NCI-H2196 treated with DMSO at 0.1 percent for 48 hours (cell line): ENCODE measurements around the gene SMARCAL1.
"Not testable (repeated sequence)": the region's sequence is repeated elsewhere in the genome, so short reads cannot be mapped to it uniquely, and the experiment has no call there.

Experiments used
- DNase-seq: peaks from one replicate; lab custom pipeline; 2025; ENCODE audit not compliant: unreplicated experiment; lab: John Stamatoyannopoulos, UW

SMARCAL1 gene

GRCh38 chr2:216499641-216500218 lies 87.4 kb downstream of the SMARCAL1 start:
- DNase-seq = no peak

GRCh38 chr2:216500572-216500971 lies 88.3 kb downstream of the SMARCAL1 start:
- no peak for DNase-seq

- no peak for DNase-seq
Observed at GRCh38 chr2:216501854-216502253, 89.6 kb downstream of the SMARCAL1 start.

- DNase-seq = no peak
Observed at GRCh38 chr2:216502381-216503158, 90.3 kb downstream of the SMARCAL1 start.

- no peak for DNase-seq
Observed at GRCh38 chr2:216503159-216503629, 90.9 kb downstream of the SMARCAL1 start.

- no peak for DNase-seq
Observed at GRCh38 chr2:216503697-216504375, 91.6 kb downstream of the SMARCAL1 start.

GRCh38 chr2:216504376-216504762 lies 92.1 kb downstream of the SMARCAL1 start:
- DNase-seq = no peak

GRCh38 chr2:216505133-216506106 lies 93.1 kb downstream of the SMARCAL1 start:
- no peak for DNase-seq

GRCh38 chr2:216507220-216508160 lies 95.2 kb downstream of the SMARCAL1 start:
- no peak for DNase-seq

- DNase-seq = no peak
Observed at GRCh38 chr2:216508229-216508628, 95.9 kb downstream of the SMARCAL1 start.

GRCh38 chr2:216516730-216517350 lies 104.6 kb downstream of the SMARCAL1 start:
- DNase-seq = peak; percentile 57

- no peak for DNase-seq
Observed at GRCh38 chr2:216517447-216518225, 105.4 kb downstream of the SMARCAL1 start.

- not testable (repeated sequence) for DNase-seq
Observed at GRCh38 chr2:216518566-216519119, 106.4 kb downstream of the SMARCAL1 start.

- peak; percentile 79 for DNase-seq
Observed at GRCh38 chr2:216519154-216519762, 107.0 kb downstream of the SMARCAL1 start.

- no peak for DNase-seq
Observed at GRCh38 chr2:216520112-216520511, 107.8 kb downstream of the SMARCAL1 start.

GRCh38 chr2:216522892-216523502 lies 110.7 kb downstream of the SMARCAL1 start:
- no peak for DNase-seq

GRCh38 chr2:216525972-216526371 lies 113.7 kb downstream of the SMARCAL1 start:
- no peak for DNase-seq
